A204.1 (cell line): Measurements from ENCODE around the gene NPPB.

ENCODE experiments used
- FAIRE-seq: peaks from 2 replicates; lab custom pipeline; 2012; peaks lifted over from hg19 to GRCh38; lab: Jason Lieb, UNC

The NPPB gene

GRCh38 chr1:11856698-11857097, 2.0 kb downstream of the NPPB start:
- no peak for FAIRE-seq

GRCh38 chr1:11855430-11855829, 3.3 kb downstream of the NPPB start:
- no peak for FAIRE-seq

GRCh38 chr1:11854519-11854918, 4.2 kb downstream of the NPPB start:
- FAIRE-seq: no peak

- no peak for FAIRE-seq
Observed at GRCh38 chr1:11851180-11851579, 7.6 kb downstream of the NPPB start.

- no peak for FAIRE-seq
Observed at GRCh38 chr1:11850156-11850555, 8.6 kb downstream of the NPPB start.

GRCh38 chr1:11848373-11848700, 10.4 kb downstream of the NPPB start:
- no peak for FAIRE-seq

- no peak for FAIRE-seq
Observed at GRCh38 chr1:11847667-11848372, 10.9 kb downstream of the NPPB start, which contains the start of gene NPPA. Gene NPPA, minus strand, starts transcription at chr1:11847783. Its CDS starts 99 bp downstream, at chr1:11847684.

- no peak for FAIRE-seq
Observed at GRCh38 chr1:11845641-11846335, 13.0 kb downstream of the NPPB start.

- FAIRE-seq: no peak
Observed at GRCh38 chr1:11842154-11843041, 16.3 kb downstream of the NPPB start.

GRCh38 chr1:11841245-11842153, 17.2 kb downstream of the NPPB start:
- no peak for FAIRE-seq

- no peak for FAIRE-seq
Observed at GRCh38 chr1:11839727-11840705, 18.7 kb downstream of the NPPB start.

GRCh38 chr1:11838349-11839272, 20.1 kb downstream of the NPPB start:
- peak; percentile 46 for FAIRE-seq

- no peak for FAIRE-seq
Observed at GRCh38 chr1:11837767-11838348, 20.9 kb downstream of the NPPB start.

- no peak for FAIRE-seq
Observed at GRCh38 chr1:11836955-11837766, 21.6 kb downstream of the NPPB start.

- no peak for FAIRE-seq
Observed at GRCh38 chr1:11835441-11836225, 23.1 kb downstream of the NPPB start.

- FAIRE-seq: no peak
Observed at GRCh38 chr1:11833900-11834299, 24.8 kb downstream of the NPPB start.

- FAIRE-seq: no peak
Observed at GRCh38 chr1:11833497-11833896, 25.2 kb downstream of the NPPB start.
